Measurements from ENCODE around the gene PDE7B. TPM values are rescaled to one million over a fixed set of nuclear protein-coding genes. Genes with fewer than 3 reads are reported as not detected.

The PDE7B gene
- total RNA-seq, 1 experiment from 2014 or later, result 0.03 TPM

DNA sequence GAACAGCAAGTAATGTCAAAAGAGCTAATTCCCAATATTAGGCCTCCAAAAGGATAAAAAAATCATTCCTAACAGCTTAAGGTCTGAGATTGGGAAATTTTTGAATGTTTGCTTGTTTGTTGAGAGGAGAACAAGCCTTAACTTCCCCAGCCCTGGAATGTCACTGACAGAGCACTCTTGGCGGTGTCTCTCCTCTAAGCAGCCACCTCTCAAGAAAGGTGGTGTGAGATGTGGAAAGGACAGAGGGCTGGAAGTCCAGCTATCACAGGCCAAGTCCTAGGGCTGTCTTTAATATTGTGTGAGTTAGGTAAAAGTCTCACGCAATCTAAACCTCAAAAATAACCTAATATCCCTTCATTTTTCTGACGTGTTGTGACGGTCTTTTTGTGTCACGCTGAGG lies 297.0 kb downstream of the PDE7B start:
- H3K9me3 ChIP-seq (ENCODE audit: control insufficient read depth, insufficient read depth, low read depth, low read length), result no peaks in the 10 kb centered on the region
- H3K4me3 ChIP-seq (ENCODE audit: low read depth in 2 of 2, low read length in 2 of 2), result no peak overlapping the region
- H3K27ac ChIP-seq (ENCODE audit: low read length), result no peak overlapping the region
- no peak for DNase-seq (ENCODE audit: low read depth, low spot score)
- CTCF ChIA-PET, result no interaction called here
- no peaks in the 10 kb centered on the region for H3K4me1 ChIP-seq (ENCODE audit: control insufficient read depth, insufficient read depth, low read length)
- POLR2A ChIA-PET, result no interaction called here
- no peak for TF ChIP-seq POLR2AphosphoS5 (IDR thresholded peaks at IDR 0.05; ENCODE audit: low read depth, low read length)
- no peak for TF ChIP-seq TCF7L2 (IDR thresholded peaks at IDR 0.05; ENCODE audit: low read depth, low read length)
- TF ChIP-seq SIN3A (IDR thresholded peaks at IDR 0.05; ENCODE audit: borderline replicate concordance, insufficient read depth, low read depth, low read length), result no peak
- TF ChIP-seq, protein P1, sequence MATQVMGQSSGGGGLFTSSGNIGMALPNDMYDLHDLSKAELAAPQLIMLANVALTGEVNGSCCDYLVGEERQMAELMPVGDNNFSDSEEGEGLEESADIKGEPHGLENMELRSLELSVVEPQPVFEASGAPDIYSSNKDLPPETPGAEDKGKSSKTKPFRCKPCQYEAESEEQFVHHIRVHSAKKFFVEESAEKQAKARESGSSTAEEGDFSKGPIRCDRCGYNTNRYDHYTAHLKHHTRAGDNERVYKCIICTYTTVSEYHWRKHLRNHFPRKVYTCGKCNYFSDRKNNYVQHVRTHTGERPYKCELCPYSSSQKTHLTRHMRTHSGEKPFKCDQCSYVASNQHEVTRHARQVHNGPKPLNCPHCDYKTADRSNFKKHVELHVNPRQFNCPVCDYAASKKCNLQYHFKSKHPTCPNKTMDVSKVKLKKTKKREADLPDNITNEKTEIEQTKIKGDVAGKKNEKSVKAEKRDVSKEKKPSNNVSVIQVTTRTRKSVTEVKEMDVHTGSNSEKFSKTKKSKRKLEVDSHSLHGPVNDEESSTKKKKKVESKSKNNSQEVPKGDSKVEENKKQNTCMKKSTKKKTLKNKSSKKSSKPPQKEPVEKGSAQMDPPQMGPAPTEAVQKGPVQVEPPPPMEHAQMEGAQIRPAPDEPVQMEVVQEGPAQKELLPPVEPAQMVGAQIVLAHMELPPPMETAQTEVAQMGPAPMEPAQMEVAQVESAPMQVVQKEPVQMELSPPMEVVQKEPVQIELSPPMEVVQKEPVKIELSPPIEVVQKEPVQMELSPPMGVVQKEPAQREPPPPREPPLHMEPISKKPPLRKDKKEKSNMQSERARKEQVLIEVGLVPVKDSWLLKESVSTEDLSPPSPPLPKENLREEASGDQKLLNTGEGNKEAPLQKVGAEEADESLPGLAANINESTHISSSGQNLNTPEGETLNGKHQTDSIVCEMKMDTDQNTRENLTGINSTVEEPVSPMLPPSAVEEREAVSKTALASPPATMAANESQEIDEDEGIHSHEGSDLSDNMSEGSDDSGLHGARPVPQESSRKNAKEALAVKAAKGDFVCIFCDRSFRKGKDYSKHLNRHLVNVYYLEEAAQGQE (IDR thresholded peaks at IDR 0.05; ENCODE audit: insufficient read depth in 1 of 2, low read depth in 2 of 2, low read length in 1 of 2), result no peak
- no peak for TF ChIP-seq CTCF (IDR thresholded peaks at IDR 0.05)
- no peaks in the 10 kb centered on the region for H3K27me3 ChIP-seq (ENCODE audit: control insufficient read depth, insufficient read depth, low read length)
- in situ Hi-C loops (cut with HindIII; ENCODE audit: low pct_unique_long_range_greater_than_20kb, low sequenced_read_pairs), result no loop called here
- no peak for ATAC-seq
- intact Hi-C loops (cut with micrococcal nuclease; ENCODE audit: unreplicated experiment), result no loop called here
- no peaks in the 10 kb centered on the region for H3K36me3 ChIP-seq (ENCODE audit: control insufficient read depth, insufficient read depth, low read length)
- no TSS peak for BruUV-seq (replicated peaks)

GRCh38 chr6:136149311-136149710 lies 297.8 kb downstream of the PDE7B start:
- no TSS peak for BruUV-seq (replicated peaks)
- CTCF ChIA-PET, result no interaction called here

More at GRCh38 chr6:136149311-136149710, 297.8 kb downstream of the PDE7B start:
- no peaks in the 10 kb centered on the region for H3K4me1 ChIP-seq (ENCODE audit: control insufficient read depth, insufficient read depth, low read length)
- intact Hi-C loops (cut with micrococcal nuclease; ENCODE audit: unreplicated experiment), result no loop called here
- H3K27me3 ChIP-seq (ENCODE audit: control insufficient read depth, insufficient read depth, low read length), result no peaks in the 10 kb centered on the region
- H3K27ac ChIP-seq (ENCODE audit: low read length), result no peak overlapping the region
- no peak for DNase-seq (ENCODE audit: low read depth, low spot score)
- no peak overlapping the region for H3K4me3 ChIP-seq (ENCODE audit: low read depth in 2 of 2, low read length in 2 of 2)
- no peak for ATAC-seq
- POLR2A ChIA-PET, result interaction anchor here (0.6 kb wide), 1 partner anchor 19 kb away, joined by 3 read pairs; no protein-coding TSS in a partner anchor
- H3K36me3 ChIP-seq (ENCODE audit: control insufficient read depth, insufficient read depth, low read length), result no peaks in the 10 kb centered on the region
- in situ Hi-C loops (cut with HindIII; ENCODE audit: low pct_unique_long_range_greater_than_20kb, low sequenced_read_pairs), result no loop called here
- H3K9me3 ChIP-seq (ENCODE audit: control insufficient read depth, insufficient read depth, low read depth, low read length), result no peaks in the 10 kb centered on the region
- no peak for TF ChIP-seq CTCF (IDR thresholded peaks at IDR 0.05)

Measured in Panc1 (cell line).